HG02763 (cell line): ENCODE data around the gene TBC1D24.
"Not testable (repeated sequence)": the region's sequence is repeated elsewhere in the genome, so short reads cannot be mapped to it uniquely, and the experiment has no call there.

Source experiments
- ATAC-seq: cut with Tn5 transposase; IDR thresholded peaks from one replicate; pipeline ENCODE4 v1.9.1; 2021; ENCODE audit warnings: mild to moderate bottlenecking, moderate library complexity; ENCODE audit not compliant: unreplicated experiment

TBC1D24 gene

DNA sequence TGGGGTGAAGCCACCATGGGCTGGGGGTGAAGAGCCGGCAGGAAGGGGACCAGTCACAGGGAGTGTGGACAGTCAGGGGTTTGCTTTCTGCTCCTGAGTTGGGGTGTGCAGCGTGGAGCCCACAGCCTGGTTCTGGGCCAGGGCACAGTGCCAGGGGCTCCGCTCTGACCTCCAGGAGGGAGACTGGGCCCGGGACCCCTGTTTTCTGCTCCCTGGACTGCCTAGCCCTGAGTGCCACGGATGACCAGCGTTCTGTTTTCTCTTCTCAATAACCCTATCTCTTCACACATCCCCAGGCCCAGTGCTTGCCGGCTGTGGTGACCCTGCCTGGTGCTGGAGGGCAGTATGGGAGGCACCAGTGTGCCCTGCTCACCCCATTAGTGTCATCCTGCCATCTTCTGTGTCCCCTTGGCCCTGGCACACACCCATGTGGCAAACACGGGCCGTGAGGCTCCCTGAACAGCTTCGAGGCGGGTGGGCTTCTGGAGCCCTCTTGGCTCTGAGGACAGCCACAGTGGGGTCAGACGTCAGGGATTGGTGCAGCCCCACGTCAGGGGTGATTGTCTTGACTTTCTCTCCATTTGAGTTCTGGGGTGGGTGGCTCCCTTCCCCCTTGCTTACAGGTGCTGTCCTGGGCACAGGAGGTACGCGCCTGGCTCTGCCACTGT is 55.2 kb downstream of the TBC1D24 start:
- ATAC-seq, result no peak

DNA sequence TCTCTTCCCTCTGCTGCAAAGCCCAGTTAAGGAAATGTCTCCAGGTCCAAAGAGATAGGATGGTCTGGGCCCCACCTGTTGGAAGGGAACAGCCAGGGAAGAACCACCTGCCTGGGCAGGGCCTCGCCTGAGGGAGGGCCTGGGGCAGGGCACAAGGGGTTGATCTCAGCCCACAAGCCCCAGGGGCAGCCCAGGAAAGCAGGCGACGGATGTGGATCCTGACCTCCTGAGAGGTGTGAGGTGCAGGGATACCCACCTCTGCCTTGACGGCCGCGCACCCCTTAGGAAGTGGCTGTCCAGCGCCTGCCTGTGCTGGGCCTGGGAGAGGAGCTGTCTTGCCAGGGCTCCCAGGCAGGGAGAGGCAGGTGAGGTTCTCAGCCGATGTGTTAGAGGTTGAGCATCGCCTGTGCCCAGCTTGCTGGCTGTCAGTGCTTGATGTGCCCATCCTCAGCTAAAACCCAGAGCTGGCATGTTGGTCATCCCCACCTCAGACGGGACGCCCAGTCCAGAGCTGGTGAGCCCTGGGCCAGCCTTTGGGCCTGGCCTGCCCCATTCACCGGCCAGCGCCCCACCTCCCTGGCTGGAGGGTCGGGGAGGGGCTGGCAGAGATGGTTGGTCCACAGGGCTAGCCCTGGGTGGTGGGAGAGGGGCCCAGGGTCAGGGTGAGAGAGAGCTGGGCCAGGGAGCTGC is 55.8 kb downstream of the TBC1D24 start:
- ATAC-seq, result no peak

DNA sequence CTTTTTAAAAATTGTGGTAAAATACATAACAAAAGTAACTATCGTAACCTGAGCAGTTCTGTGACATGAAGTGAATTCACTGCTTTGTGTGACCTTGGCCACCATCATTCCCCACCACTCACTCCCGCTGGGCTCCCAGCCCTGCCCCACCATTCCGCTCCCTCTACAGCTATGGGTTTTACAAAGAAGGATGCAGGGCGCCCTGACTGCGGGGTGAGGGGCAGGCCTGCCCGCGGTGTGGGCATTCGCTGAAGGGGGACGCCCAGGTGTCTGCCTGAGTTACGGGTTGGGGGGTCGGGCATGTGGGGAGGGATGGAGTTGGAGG is 56.4 kb downstream of the TBC1D24 start, which contains the start of gene CEMP1:
CEMP1 (minus strand) TSS at position 38 of the 325 bp plus-strand sequence. CDS start 335 bp downstream, outside the sequence.
- ATAC-seq, result no peak

GRCh38 chr16:2531696-2532493 is 57.0 kb downstream of the TBC1D24 start:
- peak; percentile 81 for ATAC-seq

- no peak for ATAC-seq
Measured at GRCh38 chr16:2532494-2533141, 57.7 kb downstream of the TBC1D24 start.

GRCh38 chr16:2533142-2533755 is 58.3 kb downstream of the TBC1D24 start:
- ATAC-seq, result not testable (repeated sequence)

- ATAC-seq, result no peak
Measured at GRCh38 chr16:2533912-2534311, 59.0 kb downstream of the TBC1D24 start.

GRCh38 chr16:2534335-2534734 is 59.4 kb downstream of the TBC1D24 start:
- not testable (repeated sequence) for ATAC-seq

GRCh38 chr16:2535625-2536013 is 60.7 kb downstream of the TBC1D24 start:
- ATAC-seq, result no peak

DNA sequence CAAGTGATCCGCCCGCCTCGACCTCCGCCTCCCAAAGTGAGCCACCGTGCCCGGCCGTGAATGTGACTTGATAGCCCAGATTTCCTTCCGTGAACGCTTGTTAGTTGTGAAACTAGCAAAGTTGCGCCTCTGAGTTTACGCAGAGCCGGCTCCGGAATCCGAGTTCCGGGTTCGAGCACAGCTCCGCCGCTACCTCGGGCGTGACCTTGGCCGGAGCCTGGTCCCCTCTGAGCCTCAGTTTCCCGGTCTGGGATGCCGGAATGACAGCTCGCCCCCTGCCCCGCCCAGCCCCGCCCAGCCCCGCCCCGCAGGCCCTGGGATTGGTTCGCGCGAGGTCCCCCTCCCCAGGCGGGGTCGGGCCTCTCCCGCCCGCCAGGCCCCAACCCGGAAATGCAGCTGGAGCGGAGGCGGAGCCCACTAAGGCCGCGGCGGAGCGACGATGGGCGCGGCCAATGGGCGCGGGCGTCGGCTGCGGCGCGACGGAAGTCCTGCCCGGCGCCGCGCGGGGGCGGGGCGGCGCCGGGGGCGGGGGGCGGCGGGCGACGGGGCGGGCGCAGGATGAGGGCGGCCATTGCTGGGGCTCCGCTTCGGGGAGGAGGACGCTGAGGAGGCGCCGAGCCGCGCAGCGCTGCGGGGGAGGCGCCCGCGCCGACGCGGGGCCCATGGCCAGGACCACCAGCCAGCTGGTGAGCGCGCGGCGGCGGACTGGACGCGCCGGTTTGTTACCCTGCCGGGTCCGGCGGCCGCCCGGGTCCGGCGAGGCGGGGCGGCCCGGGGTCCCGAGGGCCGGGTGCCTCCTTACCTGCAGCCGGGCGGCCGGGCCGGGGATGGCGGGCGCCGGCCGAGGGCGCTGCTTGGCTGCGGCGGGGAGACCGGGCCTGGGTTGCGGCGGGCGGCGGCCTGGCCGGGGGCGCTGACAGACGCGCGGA is 62.8 kb downstream of the TBC1D24 start, which contains the start of gene PDPK1:
PDPK1 (plus strand) TSS at position 571 of the 929 bp plus-strand sequence; CDS start at position 663, 92 bp downstream.
- peak; percentile 90 for ATAC-seq

DNA sequence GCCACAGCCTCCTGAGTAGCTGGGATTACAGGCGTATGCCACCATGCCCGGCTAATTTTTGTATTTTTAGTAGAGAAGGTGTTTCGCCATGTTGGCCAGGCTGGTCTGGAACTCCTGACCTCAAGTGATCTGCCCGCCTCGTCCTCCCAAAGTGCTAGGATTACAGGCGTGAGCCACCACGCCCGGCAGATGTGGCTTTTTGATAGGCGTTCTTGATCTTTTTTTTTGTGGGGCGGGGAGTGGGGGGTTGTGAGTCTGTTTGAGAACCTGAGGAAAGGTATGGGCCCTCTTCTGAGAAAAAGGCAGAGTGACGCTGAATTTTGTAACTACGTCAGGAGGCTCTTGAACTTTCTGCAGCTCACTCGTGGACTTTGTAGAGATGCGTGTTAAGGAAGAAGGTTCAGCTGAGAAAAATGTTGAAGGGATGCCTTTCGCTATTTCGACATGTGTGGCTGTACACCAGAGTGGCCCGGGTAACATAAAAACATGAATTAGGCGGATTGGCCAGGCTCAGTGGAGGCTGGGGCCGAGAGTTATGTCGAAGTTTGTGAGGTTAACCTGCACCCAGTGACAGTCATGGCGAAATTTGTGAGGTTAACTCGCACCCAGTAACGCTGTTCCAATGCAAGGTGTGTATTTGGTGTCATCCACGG is 64.4 kb downstream of the TBC1D24 start:
- ATAC-seq, result not testable (repeated sequence)

GRCh38 chr16:2539845-2540458 is 65.0 kb downstream of the TBC1D24 start:
- ATAC-seq, result not testable (repeated sequence)

GRCh38 chr16:2540912-2541311 is 66.0 kb downstream of the TBC1D24 start:
- ATAC-seq, result not testable (repeated sequence)

DNA sequence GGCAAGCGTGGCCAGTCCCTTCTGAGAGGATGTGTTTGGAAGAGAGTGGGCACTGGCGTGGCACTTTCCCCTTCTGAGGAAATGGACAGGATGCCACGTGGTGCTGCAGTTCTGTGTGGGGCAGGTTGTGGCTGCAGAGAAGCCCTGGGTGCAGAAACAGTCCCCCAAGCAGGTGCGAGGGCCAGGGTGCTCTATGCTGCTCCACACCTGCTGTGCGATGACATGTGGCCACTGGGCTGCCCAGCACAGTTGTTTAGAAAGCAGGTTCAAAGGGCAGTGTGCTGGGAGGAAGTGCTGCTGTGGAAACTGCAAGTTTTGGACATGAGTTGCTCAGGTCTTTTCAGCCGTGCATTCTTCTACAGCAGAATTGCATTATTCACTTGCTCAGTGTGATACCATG is 66.5 kb downstream of the TBC1D24 start:
- not testable (repeated sequence) for ATAC-seq

DNA sequence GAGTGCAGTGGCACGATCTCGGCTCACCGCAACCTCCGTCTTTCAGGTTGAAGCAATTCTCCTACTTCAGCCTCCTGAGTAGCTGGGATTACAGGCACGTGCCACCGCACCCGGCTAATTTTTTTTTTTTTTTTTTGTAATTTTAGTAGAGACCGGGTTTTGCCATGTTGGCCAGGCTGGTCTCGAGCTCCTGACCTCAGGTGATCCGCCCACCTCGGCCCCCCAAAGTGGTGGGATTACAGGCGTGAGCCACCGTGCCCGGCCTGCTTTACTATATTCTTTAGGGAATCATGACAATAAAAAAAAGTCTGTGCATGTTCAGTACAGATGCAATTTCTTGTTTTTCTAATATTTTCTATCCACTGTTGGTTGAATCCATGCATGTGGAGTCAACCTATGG is 68.8 kb downstream of the TBC1D24 start:
- not testable (repeated sequence) for ATAC-seq

- not testable (repeated sequence) for ATAC-seq
Measured at GRCh38 chr16:2550283-2550878, 75.5 kb downstream of the TBC1D24 start.

DNA sequence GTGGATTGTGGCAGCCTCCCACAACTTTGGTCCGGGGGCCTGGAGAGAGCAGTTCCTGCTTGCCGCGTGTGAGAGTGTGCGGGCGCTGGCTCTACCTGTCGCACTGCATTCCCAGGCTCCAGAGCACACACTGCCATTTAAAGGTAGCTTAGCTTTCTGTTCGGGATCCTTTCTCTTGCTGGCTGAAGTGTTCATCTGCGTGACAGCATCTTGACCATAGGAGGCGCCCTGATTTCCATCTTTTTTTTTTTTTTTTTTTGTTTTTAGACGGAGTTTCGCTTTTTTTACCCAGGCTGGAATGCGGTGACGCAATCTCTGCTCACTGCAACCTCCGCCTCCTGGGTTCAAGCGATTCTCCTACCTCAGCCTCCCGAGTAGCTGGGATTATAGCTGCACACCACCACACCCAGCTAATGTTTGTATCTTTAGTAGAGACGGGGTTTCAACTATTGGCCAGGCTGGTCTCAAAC is 76.5 kb downstream of the TBC1D24 start:
- not testable (repeated sequence) for ATAC-seq
